ENCODE measurements around the gene LRRC4C.

Gene LRRC4C

DNA sequence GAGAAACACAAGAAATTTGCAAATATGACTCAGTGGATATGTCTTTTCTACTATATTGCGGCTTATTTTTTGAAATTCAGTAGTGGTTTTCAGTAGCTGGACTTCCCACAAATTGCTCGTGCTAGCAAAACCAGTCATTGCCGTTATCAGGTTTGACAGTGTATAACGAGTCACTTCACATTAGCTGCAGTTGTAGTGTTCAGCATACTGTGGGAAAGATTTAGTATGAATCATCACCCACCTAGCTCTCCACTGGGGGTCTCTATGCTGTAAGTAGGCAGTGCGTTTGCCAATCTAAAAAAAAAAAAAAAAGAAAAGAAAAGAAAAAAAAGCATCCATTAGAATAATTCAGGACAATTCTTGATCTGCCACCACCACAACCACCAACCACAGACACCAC lies 1318.9 kb downstream of the LRRC4C start:
- Histone ChIP-seq H3K4me1 (ENCODE audit: control insufficient read depth, insufficient read depth, low read length) (no peaks in the 10 kb centered on the region), H3K9ac (ENCODE audit: low read length) (no peak overlapping the region), H3K9me3 (ENCODE audit: control insufficient read depth, insufficient read depth, low read depth, low read length) (no peaks in the 10 kb centered on the region), H3K27me3 (ENCODE audit: control insufficient read depth, insufficient read depth, low read length) (no peaks in the 10 kb centered on the region), H3K4me3 (ENCODE audit: low read depth, low read length) (no peak overlapping the region), H3K36me3 (ENCODE audit: control insufficient read depth, insufficient read depth, low read length) (no peaks in the 10 kb centered on the region), H3K27ac (ENCODE audit: low read depth, low read length) (no peak overlapping the region)

DNA sequence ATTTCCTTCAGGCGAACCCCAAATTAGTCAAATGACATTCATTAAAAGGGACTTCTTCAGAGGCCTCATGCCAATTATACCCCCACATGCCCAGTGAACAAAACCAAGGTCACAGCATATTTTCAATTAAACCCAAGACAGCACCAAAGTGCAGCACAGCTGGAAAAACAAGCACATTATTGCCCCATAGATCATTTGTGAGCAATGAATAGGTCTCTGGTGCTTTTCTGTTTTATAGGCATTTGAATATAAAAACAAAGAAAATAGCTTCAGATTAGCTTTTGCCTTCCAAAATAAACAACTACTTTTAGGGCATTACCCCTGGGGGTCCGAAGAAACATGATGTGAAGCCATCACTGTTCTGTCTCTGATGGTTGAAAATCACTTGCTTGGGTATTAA lies 1319.9 kb downstream of the LRRC4C start:
- no peak overlapping the region for H3K4me3 ChIP-seq (ENCODE audit: low read depth, low read length)
- H3K27ac ChIP-seq (ENCODE audit: low read depth, low read length), result no peak overlapping the region
- no peaks in the 10 kb centered on the region for H3K36me3 ChIP-seq (ENCODE audit: control insufficient read depth, insufficient read depth, low read length)
- H3K4me1 ChIP-seq (ENCODE audit: control insufficient read depth, insufficient read depth, low read length), result no peaks in the 10 kb centered on the region
- no peaks in the 10 kb centered on the region for H3K27me3 ChIP-seq (ENCODE audit: control insufficient read depth, insufficient read depth, low read length)
- no peaks in the 10 kb centered on the region for H3K9me3 ChIP-seq (ENCODE audit: control insufficient read depth, insufficient read depth, low read depth, low read length)
- H3K9ac ChIP-seq (ENCODE audit: low read length), result no peak overlapping the region

DNA sequence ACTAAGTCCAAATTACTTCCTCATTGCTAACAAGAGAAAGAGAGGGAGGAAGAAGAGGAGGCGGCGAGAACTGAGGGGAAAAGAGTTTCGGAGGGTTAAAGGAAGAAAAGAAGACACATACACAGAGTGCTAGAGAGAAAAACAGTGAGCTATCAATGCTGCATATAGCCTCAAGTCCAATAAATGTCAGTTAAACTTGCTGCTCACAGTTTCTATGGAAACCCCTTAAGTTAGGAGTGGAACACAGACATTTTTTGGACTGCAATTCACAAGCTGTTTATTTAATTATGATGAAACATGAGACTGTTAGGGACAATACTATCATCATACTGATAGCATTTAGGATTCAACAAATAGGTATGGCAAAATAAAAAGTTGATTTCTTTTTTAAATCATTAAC lies 1320.4 kb downstream of the LRRC4C start:
- Histone ChIP-seq H3K27me3 (ENCODE audit: control insufficient read depth, insufficient read depth, low read length) (no peaks in the 10 kb centered on the region), H3K4me1 (ENCODE audit: control insufficient read depth, insufficient read depth, low read length) (no peaks in the 10 kb centered on the region)

DNA sequence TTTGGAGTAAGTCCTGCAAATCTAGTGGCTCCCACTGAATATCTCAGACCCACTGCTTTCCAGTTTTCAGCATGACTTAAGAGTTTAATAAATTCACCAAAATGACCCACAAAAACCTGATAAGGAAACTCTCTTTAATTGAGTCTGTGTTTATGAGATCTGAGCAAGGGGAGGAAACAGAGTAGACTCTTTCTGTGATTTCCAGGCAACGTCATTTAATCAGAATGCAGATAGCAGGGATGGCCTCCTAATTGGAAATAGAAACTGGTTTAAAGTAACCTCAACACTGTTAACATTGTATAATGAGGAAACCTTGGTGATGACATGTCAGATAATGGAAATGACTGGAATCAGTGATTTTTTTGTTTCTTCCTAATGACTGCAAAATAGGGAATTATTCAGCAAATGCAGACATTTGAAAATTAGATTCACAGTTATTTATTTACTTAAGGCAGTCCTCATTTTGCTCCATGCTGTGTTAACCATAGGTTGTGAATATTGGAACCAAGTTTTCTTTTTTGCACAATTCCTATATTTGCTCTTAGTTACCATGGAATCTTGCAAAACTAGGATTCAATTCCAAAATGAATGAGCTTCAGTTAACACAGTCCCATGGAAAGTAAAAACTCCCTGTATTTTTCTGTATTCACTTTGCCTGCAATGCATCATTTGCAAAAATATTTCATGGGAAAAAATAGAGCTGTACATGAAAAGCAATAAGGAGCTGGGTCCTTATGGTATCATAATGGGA lies 1324.5 kb downstream of the LRRC4C start:
- no peak overlapping the region for H3K9ac ChIP-seq (ENCODE audit: low read length)
- H3K9me3 ChIP-seq (ENCODE audit: control insufficient read depth, insufficient read depth, low read depth, low read length), result no peaks in the 10 kb centered on the region
- H3K4me3 ChIP-seq (ENCODE audit: low read depth, low read length), result no peak overlapping the region
- H3K36me3 ChIP-seq (ENCODE audit: control insufficient read depth, insufficient read depth, low read length), result no peaks in the 10 kb centered on the region
- no peaks in the 10 kb centered on the region for H3K4me1 ChIP-seq (ENCODE audit: control insufficient read depth, insufficient read depth, low read length)
- no peak overlapping the region for H3K27ac ChIP-seq (ENCODE audit: low read depth, low read length)
- no peaks in the 10 kb centered on the region for H3K27me3 ChIP-seq (ENCODE audit: control insufficient read depth, insufficient read depth, low read length)

More for the DNA sequence above, 1320.4 kb downstream of the LRRC4C start:
- H3K9me3 ChIP-seq (ENCODE audit: control insufficient read depth, insufficient read depth, low read depth, low read length), result no peaks in the 10 kb centered on the region
- H3K36me3 ChIP-seq (ENCODE audit: control insufficient read depth, insufficient read depth, low read length), result no peaks in the 10 kb centered on the region
- H3K27ac ChIP-seq (ENCODE audit: low read depth, low read length), result no peak overlapping the region
- H3K9ac ChIP-seq (ENCODE audit: low read length), result no peak overlapping the region
- no peak overlapping the region for H3K4me3 ChIP-seq (ENCODE audit: low read depth, low read length)

DNA sequence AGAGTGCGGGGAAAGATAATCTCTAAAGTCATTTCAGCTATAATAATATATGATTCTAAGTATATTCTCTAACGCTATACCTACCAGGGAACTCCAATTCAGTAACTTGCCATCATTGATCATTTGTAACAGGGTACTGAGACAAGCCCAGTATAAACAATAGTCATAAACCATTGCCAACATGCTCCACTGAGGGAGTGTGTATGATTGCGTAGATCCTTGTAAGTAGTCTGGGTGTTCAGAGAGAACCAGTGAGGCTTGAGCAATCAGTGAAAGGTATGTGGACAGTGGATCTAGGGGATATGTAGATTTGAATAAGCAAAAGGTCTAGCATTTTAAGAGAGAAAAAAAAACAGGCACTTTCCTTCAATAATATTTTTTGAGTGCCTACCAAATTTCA lies 1326.0 kb downstream of the LRRC4C start:
- Histone ChIP-seq H3K27ac (ENCODE audit: low read depth, low read length) (no peak overlapping the region), H3K4me1 (ENCODE audit: control insufficient read depth, insufficient read depth, low read length) (no peaks in the 10 kb centered on the region), H3K9me3 (ENCODE audit: control insufficient read depth, insufficient read depth, low read depth, low read length) (no peaks in the 10 kb centered on the region), H3K4me3 (ENCODE audit: low read depth, low read length) (no peak overlapping the region), H3K36me3 (ENCODE audit: control insufficient read depth, insufficient read depth, low read length) (no peaks in the 10 kb centered on the region), H3K9ac (ENCODE audit: low read length) (no peak overlapping the region), H3K27me3 (ENCODE audit: control insufficient read depth, insufficient read depth, low read length) (no peaks in the 10 kb centered on the region)

DNA sequence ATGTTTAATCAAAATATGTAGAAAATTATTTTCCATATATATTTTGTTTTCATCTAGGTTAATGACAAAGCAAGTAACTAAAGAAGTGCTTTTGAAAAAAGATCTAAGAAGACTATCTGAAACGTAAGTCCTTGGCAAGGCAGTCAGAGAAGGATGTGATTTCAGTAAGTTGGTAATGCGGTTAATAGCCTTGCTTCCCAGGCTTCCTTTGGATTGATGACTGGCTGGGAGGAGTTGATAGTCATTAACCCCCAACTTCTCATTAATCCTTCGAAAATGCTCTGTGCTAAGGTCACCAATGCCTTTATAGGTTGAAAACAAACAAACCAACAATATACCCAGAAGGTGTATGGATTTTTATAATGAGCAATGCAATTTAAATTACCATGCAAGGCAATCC lies 1326.5 kb downstream of the LRRC4C start:
- Histone ChIP-seq H3K4me1 (ENCODE audit: control insufficient read depth, insufficient read depth, low read length) (no peaks in the 10 kb centered on the region), H3K27me3 (ENCODE audit: control insufficient read depth, insufficient read depth, low read length) (no peaks in the 10 kb centered on the region), H3K9me3 (ENCODE audit: control insufficient read depth, insufficient read depth, low read depth, low read length) (no peaks in the 10 kb centered on the region), H3K27ac (ENCODE audit: low read depth, low read length) (no peak overlapping the region), H3K9ac (ENCODE audit: low read length) (no peak overlapping the region), H3K36me3 (ENCODE audit: control insufficient read depth, insufficient read depth, low read length) (no peaks in the 10 kb centered on the region), H3K4me3 (ENCODE audit: low read depth, low read length) (no peak overlapping the region)

DNA sequence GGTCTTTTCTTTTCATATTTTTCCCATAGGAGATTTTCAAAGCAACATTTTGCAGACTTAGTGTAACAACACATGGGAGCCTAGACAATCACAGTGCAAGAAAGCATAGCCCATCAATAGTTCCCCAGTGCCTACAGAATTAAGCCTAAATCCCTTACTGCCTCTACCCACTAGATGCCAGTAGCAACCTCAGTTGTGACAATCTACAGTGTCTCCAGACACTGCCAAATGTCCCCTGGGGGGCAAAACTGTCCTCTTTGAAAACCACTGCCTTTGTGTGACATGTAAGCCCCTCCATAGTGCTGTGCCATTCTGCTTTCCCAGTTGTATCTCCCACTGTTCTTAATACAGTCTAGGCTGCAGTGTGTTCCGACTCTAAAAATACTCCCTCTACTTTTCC lies 1329.0 kb downstream of the LRRC4C start:
- Histone ChIP-seq H3K27me3 (ENCODE audit: control insufficient read depth, insufficient read depth, low read length) (no peaks in the 10 kb centered on the region), H3K4me3 (ENCODE audit: low read depth, low read length) (no peak overlapping the region), H3K27ac (ENCODE audit: low read depth, low read length) (no peak overlapping the region)

DNA sequence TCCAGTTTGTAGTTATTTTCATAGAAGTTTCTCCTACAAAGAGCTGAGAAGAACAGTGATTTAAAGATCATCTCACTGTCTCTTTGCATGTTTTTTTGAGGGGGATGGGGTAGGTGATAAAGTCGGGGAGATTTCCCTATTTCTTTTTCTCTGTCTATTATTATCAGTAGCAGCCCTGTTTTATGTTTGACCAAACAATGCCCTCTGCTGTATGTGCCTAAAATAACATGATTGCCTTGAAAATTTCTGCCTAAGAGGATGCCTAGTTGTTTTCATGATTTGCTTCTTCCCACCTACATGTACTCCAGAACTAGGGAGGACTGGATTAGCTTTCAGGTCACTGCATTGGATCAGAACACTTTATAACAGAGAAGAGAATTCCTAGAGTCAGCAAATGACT lies 1330.2 kb downstream of the LRRC4C start:
- H3K9me3 ChIP-seq (ENCODE audit: control insufficient read depth, insufficient read depth, low read depth, low read length), result no peaks in the 10 kb centered on the region
- no peak overlapping the region for H3K27ac ChIP-seq (ENCODE audit: low read depth, low read length)
- no peaks in the 10 kb centered on the region for H3K36me3 ChIP-seq (ENCODE audit: control insufficient read depth, insufficient read depth, low read length)
- no peaks in the 10 kb centered on the region for H3K4me1 ChIP-seq (ENCODE audit: control insufficient read depth, insufficient read depth, low read length)
- H3K27me3 ChIP-seq (ENCODE audit: control insufficient read depth, insufficient read depth, low read length), result no peaks in the 10 kb centered on the region
- H3K4me3 ChIP-seq (ENCODE audit: low read depth, low read length), result no peak overlapping the region
- H3K9ac ChIP-seq (ENCODE audit: low read length), result no peak overlapping the region

More for the DNA sequence above, 1329.0 kb downstream of the LRRC4C start:
- Histone ChIP-seq H3K9ac (ENCODE audit: low read length) (no peak overlapping the region), H3K36me3 (ENCODE audit: control insufficient read depth, insufficient read depth, low read length) (no peaks in the 10 kb centered on the region), H3K4me1 (ENCODE audit: control insufficient read depth, insufficient read depth, low read length) (no peaks in the 10 kb centered on the region), H3K9me3 (ENCODE audit: control insufficient read depth, insufficient read depth, low read depth, low read length) (no peaks in the 10 kb centered on the region)

DNA sequence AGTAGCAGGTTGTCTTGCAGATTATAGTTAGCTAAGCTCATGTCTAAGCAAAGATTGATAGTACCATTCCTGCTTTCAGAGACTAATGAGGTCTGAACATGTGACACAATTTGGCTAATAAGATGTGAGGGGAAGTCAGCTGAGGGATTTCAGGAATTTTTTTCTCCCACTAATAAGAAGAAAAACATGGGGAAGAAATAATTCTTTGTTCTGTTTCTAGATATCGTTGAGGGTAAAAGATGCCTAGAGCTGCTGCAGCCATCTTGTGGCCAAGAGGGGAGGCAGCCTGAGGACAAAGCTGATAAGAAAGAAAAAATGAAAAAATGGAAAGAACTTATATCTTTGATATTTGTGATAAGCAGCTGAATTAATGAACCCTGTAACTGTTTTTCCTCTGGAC lies 1334.4 kb downstream of the LRRC4C start:
- H3K27me3 ChIP-seq (ENCODE audit: control insufficient read depth, insufficient read depth, low read length), result no peaks in the 10 kb centered on the region
- no peak overlapping the region for H3K9ac ChIP-seq (ENCODE audit: low read length)
- peaks cover 5% of the 10 kb centered on the region; the same call in 1 of the 2 replicates for H3K9me3 ChIP-seq (ENCODE audit: control insufficient read depth, insufficient read depth, low read depth, low read length)

DNA sequence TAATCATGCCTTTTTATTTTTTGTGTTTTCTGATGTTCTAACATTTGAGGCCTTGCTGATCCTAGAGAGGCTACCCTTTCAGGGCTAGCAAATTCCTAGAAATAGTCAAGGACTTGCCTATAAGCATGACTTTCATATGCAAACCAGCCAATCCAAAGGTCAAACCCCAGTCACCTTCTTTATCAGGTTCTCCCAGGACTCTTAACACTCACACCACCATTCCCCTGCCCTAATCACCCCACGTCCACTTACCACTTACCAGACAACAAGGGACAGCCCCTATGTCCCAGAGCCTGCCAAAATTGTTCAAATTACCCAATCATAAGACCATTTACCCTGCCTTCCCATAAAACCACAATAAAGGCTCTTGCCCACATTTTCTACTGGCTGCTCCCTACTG lies 1339.8 kb downstream of the LRRC4C start:
- no peak overlapping the region for H3K4me3 ChIP-seq (ENCODE audit: low read depth, low read length)
- H3K9ac ChIP-seq (ENCODE audit: low read length), result no peak overlapping the region
- H3K9me3 ChIP-seq (ENCODE audit: control insufficient read depth, insufficient read depth, low read depth, low read length), result peaks cover 14% of the 10 kb centered on the region
- H3K27me3 ChIP-seq (ENCODE audit: control insufficient read depth, insufficient read depth, low read length), result no peaks in the 10 kb centered on the region
- peaks cover 11% of the 10 kb centered on the region for H3K4me1 ChIP-seq (ENCODE audit: control insufficient read depth, insufficient read depth, low read length)
- no peak overlapping the region for H3K27ac ChIP-seq (ENCODE audit: low read depth, low read length)
- H3K36me3 ChIP-seq (ENCODE audit: control insufficient read depth, insufficient read depth, low read length), result no peaks in the 10 kb centered on the region

More for the DNA sequence above, 1334.4 kb downstream of the LRRC4C start:
- Histone ChIP-seq H3K36me3 (ENCODE audit: control insufficient read depth, insufficient read depth, low read length) (no peaks in the 10 kb centered on the region), H3K4me1 (ENCODE audit: control insufficient read depth, insufficient read depth, low read length) (peaks cover under 1% of the 10 kb centered on the region; the same call in 1 of the 2 replicates), H3K27ac (ENCODE audit: low read depth, low read length) (no peak overlapping the region), H3K4me3 (ENCODE audit: low read depth, low read length) (no peak overlapping the region)

DNA sequence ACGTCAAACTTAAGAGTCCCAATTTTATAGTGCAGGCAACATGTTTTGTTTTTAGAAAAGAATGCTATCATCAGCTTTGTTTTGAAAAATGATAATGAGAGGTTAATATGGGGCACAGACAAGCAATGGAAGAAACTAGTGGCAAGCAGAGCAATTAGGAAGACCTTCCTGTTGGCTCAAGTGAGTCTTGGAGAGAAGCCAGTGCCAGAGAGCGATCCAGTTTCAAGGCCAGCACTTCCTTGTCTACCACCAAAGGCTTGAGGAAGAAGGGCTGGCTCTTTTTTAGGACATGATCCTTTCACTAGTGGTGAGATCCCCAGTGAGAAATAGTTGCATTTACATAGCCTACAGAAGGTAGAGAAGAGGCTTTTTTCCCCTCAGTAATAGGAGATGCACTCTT lies 1340.7 kb downstream of the LRRC4C start:
- peaks cover 11% of the 10 kb centered on the region for H3K4me1 ChIP-seq (ENCODE audit: control insufficient read depth, insufficient read depth, low read length)
- no peak overlapping the region for H3K9ac ChIP-seq (ENCODE audit: low read length)
- no peaks in the 10 kb centered on the region for H3K27me3 ChIP-seq (ENCODE audit: control insufficient read depth, insufficient read depth, low read length)
- no peaks in the 10 kb centered on the region for H3K36me3 ChIP-seq (ENCODE audit: control insufficient read depth, insufficient read depth, low read length)
- peaks cover 12% of the 10 kb centered on the region for H3K9me3 ChIP-seq (ENCODE audit: control insufficient read depth, insufficient read depth, low read depth, low read length)
- H3K4me3 ChIP-seq (ENCODE audit: low read depth, low read length), result no peak overlapping the region
- H3K27ac ChIP-seq (ENCODE audit: low read depth, low read length), result no peak overlapping the region

Data from HUES6 (cell line).